HG03469 (cell line): ENCODE measurements around the gene SLC25A20.
A peak's percentile ranks its signal among the peaks of the same experiment; 100 is the strongest.
"Not testable (repeated sequence)": the region's sequence is repeated elsewhere in the genome, so short reads cannot be mapped to it uniquely, and the experiment has no call there.

Source experiments
- ATAC-seq: cut with Tn5 transposase; IDR thresholded peaks from one replicate; pipeline ENCODE4 v1.9.1; 2021; ENCODE audit warnings: mild to moderate bottlenecking, moderate library complexity, moderate number of reproducible peaks; ENCODE audit not compliant: unreplicated experiment

SLC25A20 gene

GRCh38 chr3:48898383-48899234 lies at the start of gene SLC25A20:
Gene SLC25A20 (minus strand): TSS chr3:48898882. CDS start chr3:48898794, 88 bp downstream.
- peak; percentile 76 for ATAC-seq

GRCh38 chr3:48945891-48946549 lies 47.3 kb upstream of the SLC25A20 start:
- ATAC-seq: no peak

- no peak for ATAC-seq
Measured at GRCh38 chr3:48945432-48945831, 46.8 kb upstream of the SLC25A20 start.

- ATAC-seq: no peak
Measured at GRCh38 chr3:48938689-48939088, 40.0 kb upstream of the SLC25A20 start.

GRCh38 chr3:48938156-48938555 lies 39.5 kb upstream of the SLC25A20 start:
- ATAC-seq: no peak

- no peak for ATAC-seq
Measured at GRCh38 chr3:48935530-48935929, 36.8 kb upstream of the SLC25A20 start.

GRCh38 chr3:48934333-48934991 lies 35.8 kb upstream of the SLC25A20 start:
- no peak for ATAC-seq

- ATAC-seq: no peak
Measured at GRCh38 chr3:48931944-48932580, 33.4 kb upstream of the SLC25A20 start.

GRCh38 chr3:48930590-48930989 lies 31.9 kb upstream of the SLC25A20 start:
- ATAC-seq: no peak

- ATAC-seq: no peak
Measured at GRCh38 chr3:48929358-48930035, 30.8 kb upstream of the SLC25A20 start.

- ATAC-seq: no peak
Measured at GRCh38 chr3:48928679-48929078, 30.0 kb upstream of the SLC25A20 start.

- no peak for ATAC-seq
Measured at GRCh38 chr3:48927928-48928327, 29.2 kb upstream of the SLC25A20 start.

GRCh38 chr3:48926425-48927392 lies 28.0 kb upstream of the SLC25A20 start:
- no peak for ATAC-seq

- peak; percentile 6 for ATAC-seq
Measured at GRCh38 chr3:48919215-48920138, 20.8 kb upstream of the SLC25A20 start.

- ATAC-seq: peak; percentile 63
Measured at GRCh38 chr3:48918388-48919214, 19.9 kb upstream of the SLC25A20 start, which contains the start of gene ARIH2. Gene ARIH2 (plus strand): TSS chr3:48918842. CDS start chr3:48927559, 8,717 bp downstream.

GRCh38 chr3:48915296-48915695 lies 16.6 kb upstream of the SLC25A20 start:
- ATAC-seq: no peak

GRCh38 chr3:48907026-48907425 lies 8.3 kb upstream of the SLC25A20 start:
- not testable (repeated sequence) for ATAC-seq
